GM12878 (cell line): ENCODE measurements around the gene MXRA8. TPM values are rescaled to one million over a fixed set of nuclear protein-coding genes. Genes with fewer than 3 reads are reported as not detected.

Experiments used
- BACH1 ChIP-seq: fragments of 450-650 bp; IDR thresholded peaks from 2 replicates; pipeline ENCODE4 v1.6.1; 2017; ENCODE audit warnings: mild to moderate bottlenecking, borderline replicate concordance
- CREM ChIP-seq: IDR thresholded peaks from 2 replicates; pipeline ENCODE4 v1.6.1; 2014; ENCODE audit warnings: antibody characterized with exemption, low read depth
- DPF2 ChIP-seq: fragments of 450-650 bp; IDR thresholded peaks from 2 replicates; pipeline ENCODE4 v1.6.1; 2017; ENCODE audit warnings: mild to moderate bottlenecking
- EGR1 ChIP-seq, 2 experiments: IDR thresholded peaks; 1 replicate in 1 of 2; 2 replicates in 1 of 2; pipeline ENCODE4 v1.6.1; 2011 to 2012; ENCODE audit warnings: low read depth in 2 of 2, low read length in 2 of 2, borderline replicate concordance in 1 of 2, mild to moderate bottlenecking in 1 of 2, moderate library complexity in 1 of 2
- MEF2A ChIP-seq: IDR thresholded peaks from 2 replicates; pipeline ENCODE4 v1.6.1; 2011; ENCODE audit warnings: low read depth, mild to moderate bottlenecking, low read length, moderate library complexity; ENCODE audit not compliant: insufficient read depth
- MTA2 ChIP-seq: fragments of 450-650 bp; IDR thresholded peaks from 2 replicates; pipeline ENCODE4 v1.6.1; 2016; ENCODE audit warnings: low read depth, mild to moderate bottlenecking, moderate library complexity
- NR2F1 ChIP-seq: fragments of 450-650 bp; conservative IDR thresholded peaks from 2 replicates; pipeline ENCODE4 v1.6.1; 2017; ENCODE audit warnings: mild to moderate bottlenecking
- POLR2A ChIP-seq: IDR thresholded peaks from 2 replicates; pipeline ENCODE4 v1.6.1; 2011; ENCODE audit warnings: low read depth, mild to moderate bottlenecking, low read length
- PRDM15 ChIP-seq: fragments of 450-650 bp; formaldehyde crosslinking; IDR thresholded peaks from 2 replicates; pipeline ENCODE4 v1.4.0; 2020; ENCODE audit warnings: mild to moderate bottlenecking, moderate library complexity
- SIN3A ChIP-seq: IDR thresholded peaks from 2 replicates; pipeline ENCODE4 v1.6.1; 2012; ENCODE audit warnings: low read depth, low read length, improper control_type of control experiment
- STAT3 ChIP-seq: IDR thresholded peaks from 2 replicates; pipeline ENCODE4 v1.6.1; 2011; ENCODE audit warnings: low read depth, low read length, improper control_type of control experiment
- TARDBP ChIP-seq: IDR thresholded peaks from 2 replicates; pipeline ENCODE4 v1.6.1; 2016; ENCODE audit warnings: borderline replicate concordance
- TCF12 ChIP-seq: IDR thresholded peaks from 2 replicates; pipeline ENCODE4 v1.6.1; 2011; ENCODE audit warnings: low read depth, mild to moderate bottlenecking, low read length
- YBX1 ChIP-seq: fragments of 450-650 bp; IDR thresholded peaks from 2 replicates; pipeline ENCODE4 v1.6.1; 2016; ENCODE audit warnings: antibody characterized with exemption
- polyA plus RNA-seq, 11 experiments: library from polyadenylated mRNA; depleted of rRNA in 4 of 11; unstranded in 6 of 11; stranded (reverse) in 5 of 11; fragments of >200 nt; fragmentation: Nextera tagmentation in 4 of 11; fragmentation: Illumina TruSeq in 1 of 11; extraction: Ambion mirVana in 4 of 11; extraction: Trizol in 1 of 11; gene quantifications; 1 replicate in 1 of 11; 2 replicates in 10 of 11; pipeline versions ENCODE4 v1.2.1 to v1.2.3, GENCODE V29; 2011 to 2016; ENCODE audit warnings: inconsistent platforms in 2 of 11, missing spikeins in 2 of 11, low read depth in 1 of 11
- total RNA-seq, 4 experiments: library from RNA; depleted of rRNA in 3 of 4; stranded (reverse); fragments of >200 nt in 3 of 4; fragmentation: Illumina TruSeq in 1 of 4; extraction: Trizol in 1 of 4; gene quantifications; 2 replicates each; pipeline versions ENCODE4 v1.2.1 to v1.2.3, GENCODE V29; 2013 to 2021
- TF ChIP-seq, protein P1 (sequence below): fragments of 450-650 bp; formaldehyde crosslinking; IDR thresholded peaks from 2 replicates; pipeline ENCODE4 v1.4.0; 2022; ENCODE audit warnings: mild to moderate bottlenecking, moderate library complexity
- TF ChIP-seq, protein P2 (sequence below): IDR thresholded peaks from 2 replicates; pipeline ENCODE4 v1.6.1; 2012; ENCODE audit warnings: improper control_type of control experiment, low read depth, low read length; ENCODE audit not compliant: insufficient replicate concordance
- TF ChIP-seq, protein P3 (sequence below): IDR thresholded peaks from 2 replicates; pipeline ENCODE4 v1.6.1; 2011; ENCODE audit warnings: low read depth, low read length, improper control_type of control experiment, borderline replicate concordance

MXRA8 gene
- total and polyA plus RNA-seq, 10 of the 15 experiments (the other 5 are each of a cell fraction or from before 2014, with no cell fraction given): 0.11 to 0.54 (median 0.21) TPM; not detected in 6

- TF ChIP-seq, protein P1, sequence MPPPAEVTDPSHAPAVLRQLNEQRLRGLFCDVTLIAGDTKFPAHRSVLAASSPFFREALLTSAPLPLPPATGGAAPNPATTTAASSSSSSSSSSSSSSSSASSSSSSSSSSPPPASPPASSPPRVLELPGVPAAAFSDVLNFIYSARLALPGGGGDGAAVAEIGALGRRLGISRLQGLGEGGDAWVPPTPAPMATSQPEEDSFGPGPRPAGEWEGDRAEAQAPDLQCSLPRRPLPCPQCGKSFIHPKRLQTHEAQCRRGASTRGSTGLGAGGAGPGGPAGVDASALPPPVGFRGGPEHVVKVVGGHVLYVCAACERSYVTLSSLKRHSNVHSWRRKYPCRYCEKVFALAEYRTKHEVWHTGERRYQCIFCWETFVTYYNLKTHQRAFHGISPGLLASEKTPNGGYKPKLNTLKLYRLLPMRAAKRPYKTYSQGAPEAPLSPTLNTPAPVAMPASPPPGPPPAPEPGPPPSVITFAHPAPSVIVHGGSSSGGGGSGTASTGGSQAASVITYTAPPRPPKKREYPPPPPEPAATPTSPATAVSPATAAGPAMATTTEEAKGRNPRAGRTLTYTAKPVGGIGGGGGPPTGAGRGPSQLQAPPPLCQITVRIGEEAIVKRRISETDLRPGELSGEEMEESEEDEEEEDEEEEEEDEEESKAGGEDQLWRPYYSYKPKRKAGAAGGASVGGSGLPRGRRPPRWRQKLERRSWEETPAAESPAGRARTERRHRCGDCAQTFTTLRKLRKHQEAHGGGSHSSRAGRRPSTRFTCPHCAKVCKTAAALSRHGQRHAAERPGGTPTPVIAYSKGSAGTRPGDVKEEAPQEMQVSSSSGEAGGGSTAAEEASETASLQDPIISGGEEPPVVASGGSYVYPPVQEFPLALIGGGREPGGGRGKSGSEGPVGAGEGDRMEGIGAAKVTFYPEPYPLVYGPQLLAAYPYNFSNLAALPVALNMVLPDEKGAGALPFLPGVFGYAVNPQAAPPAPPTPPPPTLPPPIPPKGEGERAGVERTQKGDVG (CRISPR knock-in tag): no peak
- TF ChIP-seq YBX1: no peak
- TF ChIP-seq TCF12: no peak
- TF ChIP-seq DPF2: no peak; the same call in none of the 2 replicates
- TF ChIP-seq POLR2A: peak; percentile 76
- TF ChIP-seq, protein P2, sequence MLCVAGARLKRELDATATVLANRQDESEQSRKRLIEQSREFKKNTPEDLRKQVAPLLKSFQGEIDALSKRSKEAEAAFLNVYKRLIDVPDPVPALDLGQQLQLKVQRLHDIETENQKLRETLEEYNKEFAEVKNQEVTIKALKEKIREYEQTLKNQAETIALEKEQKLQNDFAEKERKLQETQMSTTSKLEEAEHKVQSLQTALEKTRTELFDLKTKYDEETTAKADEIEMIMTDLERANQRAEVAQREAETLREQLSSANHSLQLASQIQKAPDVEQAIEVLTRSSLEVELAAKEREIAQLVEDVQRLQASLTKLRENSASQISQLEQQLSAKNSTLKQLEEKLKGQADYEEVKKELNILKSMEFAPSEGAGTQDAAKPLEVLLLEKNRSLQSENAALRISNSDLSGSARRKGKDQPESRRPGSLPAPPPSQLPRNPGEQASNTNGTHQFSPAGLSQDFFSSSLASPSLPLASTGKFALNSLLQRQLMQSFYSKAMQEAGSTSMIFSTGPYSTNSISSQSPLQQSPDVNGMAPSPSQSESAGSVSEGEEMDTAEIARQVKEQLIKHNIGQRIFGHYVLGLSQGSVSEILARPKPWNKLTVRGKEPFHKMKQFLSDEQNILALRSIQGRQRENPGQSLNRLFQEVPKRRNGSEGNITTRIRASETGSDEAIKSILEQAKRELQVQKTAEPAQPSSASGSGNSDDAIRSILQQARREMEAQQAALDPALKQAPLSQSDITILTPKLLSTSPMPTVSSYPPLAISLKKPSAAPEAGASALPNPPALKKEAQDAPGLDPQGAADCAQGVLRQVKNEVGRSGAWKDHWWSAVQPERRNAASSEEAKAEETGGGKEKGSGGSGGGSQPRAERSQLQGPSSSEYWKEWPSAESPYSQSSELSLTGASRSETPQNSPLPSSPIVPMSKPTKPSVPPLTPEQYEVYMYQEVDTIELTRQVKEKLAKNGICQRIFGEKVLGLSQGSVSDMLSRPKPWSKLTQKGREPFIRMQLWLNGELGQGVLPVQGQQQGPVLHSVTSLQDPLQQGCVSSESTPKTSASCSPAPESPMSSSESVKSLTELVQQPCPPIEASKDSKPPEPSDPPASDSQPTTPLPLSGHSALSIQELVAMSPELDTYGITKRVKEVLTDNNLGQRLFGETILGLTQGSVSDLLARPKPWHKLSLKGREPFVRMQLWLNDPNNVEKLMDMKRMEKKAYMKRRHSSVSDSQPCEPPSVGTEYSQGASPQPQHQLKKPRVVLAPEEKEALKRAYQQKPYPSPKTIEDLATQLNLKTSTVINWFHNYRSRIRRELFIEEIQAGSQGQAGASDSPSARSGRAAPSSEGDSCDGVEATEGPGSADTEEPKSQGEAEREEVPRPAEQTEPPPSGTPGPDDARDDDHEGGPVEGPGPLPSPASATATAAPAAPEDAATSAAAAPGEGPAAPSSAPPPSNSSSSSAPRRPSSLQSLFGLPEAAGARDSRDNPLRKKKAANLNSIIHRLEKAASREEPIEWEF: no peak
- TF ChIP-seq CREM: peak; percentile 17
- TF ChIP-seq TARDBP: 0 out of 2 replicates have a peak, but pooled peaks have one; percentile 45
- no peak for TF ChIP-seq NR2F1
- TF ChIP-seq PRDM15 (CRISPR knock-in tag): no peak
- 0 out of 2 replicates have a peak, but pooled peaks have one; percentile 31 for TF ChIP-seq MEF2A
- TF ChIP-seq, protein P3, sequence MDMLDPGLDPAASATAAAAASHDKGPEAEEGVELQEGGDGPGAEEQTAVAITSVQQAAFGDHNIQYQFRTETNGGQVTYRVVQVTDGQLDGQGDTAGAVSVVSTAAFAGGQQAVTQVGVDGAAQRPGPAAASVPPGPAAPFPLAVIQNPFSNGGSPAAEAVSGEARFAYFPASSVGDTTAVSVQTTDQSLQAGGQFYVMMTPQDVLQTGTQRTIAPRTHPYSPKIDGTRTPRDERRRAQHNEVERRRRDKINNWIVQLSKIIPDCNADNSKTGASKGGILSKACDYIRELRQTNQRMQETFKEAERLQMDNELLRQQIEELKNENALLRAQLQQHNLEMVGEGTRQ: no peak
- no peak for TF ChIP-seq STAT3
- no peak for TF ChIP-seq MTA2
- peak; percentile 26; the same call in 1 of the 2 replicates for TF ChIP-seq BACH1
- TF ChIP-seq SIN3A: peak; percentile 90
- peak in 1 of 2 experiments; percentile 78; a peak in 2 of 3 replicates for TF ChIP-seq EGR1 (IDR thresholded peaks at IDR 0.05; ENCODE audit: borderline replicate concordance in 1 of 2, low read depth in 2 of 2, low read length in 2 of 2)
Measured at GRCh38 chr1:1307923-1308755, 50.2 kb downstream of the MXRA8 start, which contains the start of the genes ACAP3 and PUSL1 (continued).
